K562 (cell line): ENCODE measurements around the gene RARRES2. TPM values are rescaled to one million over a fixed set of nuclear protein-coding genes. Genes with fewer than 3 reads are reported as not detected.

ENCODE experiments used
- CHD4 ChIP-seq: fragments of 200-600 bp; sonication (generic); IDR thresholded peaks from 3 replicates; pipeline ENCODE4 v1.6.1; 2012; ENCODE audit warnings: low read depth, mild to moderate bottlenecking, mixed read lengths, low read length, inconsistent platforms; ENCODE audit not compliant: insufficient read depth, insufficient replicate concordance, poor library complexity, severe bottlenecking
- KAT2B ChIP-seq: IDR thresholded peaks from one replicate; pipeline ENCODE4 v1.6.1; 2012; ENCODE audit warnings: low read depth, mild to moderate bottlenecking, control low read depth, inconsistent platforms, low read length, moderate library complexity
- KDM4B ChIP-seq, 2 experiments: fragments of 450-650 bp in 1 of 2; sonication (generic) in 1 of 2; IDR thresholded peaks; 2 replicates each; pipeline ENCODE4 v1.6.1; 2016 to 2017; ENCODE audit warnings: borderline replicate concordance in 2 of 2, antibody characterized with exemption in 1 of 2, low read depth in 1 of 2, mild to moderate bottlenecking in 1 of 2
- PCBP2 ChIP-seq: fragments of 200-400 bp; formaldehyde crosslinking; IDR thresholded peaks from 2 replicates; pipeline ENCODE4 v1.6.1; 2018; ENCODE audit warnings: low read length, low read depth, mild to moderate bottlenecking, moderate library complexity; ENCODE audit not compliant: poor library complexity, severe bottlenecking
- PURB ChIP-seq: sonication (generic); formaldehyde crosslinking; IDR thresholded peaks from 2 replicates; pipeline ENCODE4 v1.9.0; 2021; ENCODE audit warnings: low read depth, mild to moderate bottlenecking, missing genetic modification reagents
- THRA ChIP-seq: fragments of 450-650 bp; IDR thresholded peaks from 2 replicates; pipeline ENCODE4 v1.6.1; 2017; ENCODE audit warnings: mild to moderate bottlenecking, moderate library complexity
- ZNF217 ChIP-seq: sonication (generic); formaldehyde crosslinking; IDR thresholded peaks from 2 replicates; pipeline ENCODE4 v1.8.0; 2022; ENCODE audit warnings: mild to moderate bottlenecking, missing genetic modification reagents
- ZNF224 ChIP-seq: sonication (generic); formaldehyde crosslinking; IDR thresholded peaks from 2 replicates; pipeline ENCODE4 v1.8.0; 2022; ENCODE audit warnings: mild to moderate bottlenecking, missing genetic modification reagents
- polyA plus RNA-seq, 8 experiments: library from polyadenylated mRNA; depleted of rRNA in 4 of 8; stranded (reverse) in 5 of 8; unstranded in 3 of 8; fragments of >200 nt; fragmentation: Nextera tagmentation in 2 of 8; fragmentation: Illumina TruSeq in 1 of 8; extraction: Ambion mirVana in 2 of 8; extraction: Trizol in 1 of 8; gene quantifications; 2 replicates each; pipeline versions ENCODE4 v1.2.1 to v1.2.3, GENCODE V29; 2011 to 2014; ENCODE audit warnings: inconsistent platforms in 1 of 8, missing spikeins in 1 of 8
- total RNA-seq, 7 experiments: library from RNA; depleted of rRNA in 6 of 7; stranded (reverse); fragments of >200 nt in 6 of 7; fragmentation: Illumina TruSeq in 2 of 7; extraction: Trizol in 2 of 7; gene quantifications; 2 replicates each; pipeline versions ENCODE4 v1.2.1 to v1.2.3, GENCODE V29; 2011 to 2021; ENCODE audit warnings: low replicate concordance in 1 of 7
- TF ChIP-seq, protein P1 (sequence below): fragments of 450-650 bp; IDR thresholded peaks from 2 replicates; pipeline ENCODE4 v1.6.1; 2016; ENCODE audit warnings: borderline replicate concordance
- TF ChIP-seq, protein P2 (sequence below): fragments of 450-650 bp; IDR thresholded peaks from 2 replicates; pipeline ENCODE4 v1.6.1; 2016; ENCODE audit warnings: missing biosample characterization, missing genetic modification characterization

RARRES2 gene
- total and polyA plus RNA-seq, 9 of the 15 experiments (the other 6 are each of a cell fraction or from before 2014, with no cell fraction given): 0.11 to 1.7 (median 0.23) TPM; not detected in 6

- TF ChIP-seq, protein P1, sequence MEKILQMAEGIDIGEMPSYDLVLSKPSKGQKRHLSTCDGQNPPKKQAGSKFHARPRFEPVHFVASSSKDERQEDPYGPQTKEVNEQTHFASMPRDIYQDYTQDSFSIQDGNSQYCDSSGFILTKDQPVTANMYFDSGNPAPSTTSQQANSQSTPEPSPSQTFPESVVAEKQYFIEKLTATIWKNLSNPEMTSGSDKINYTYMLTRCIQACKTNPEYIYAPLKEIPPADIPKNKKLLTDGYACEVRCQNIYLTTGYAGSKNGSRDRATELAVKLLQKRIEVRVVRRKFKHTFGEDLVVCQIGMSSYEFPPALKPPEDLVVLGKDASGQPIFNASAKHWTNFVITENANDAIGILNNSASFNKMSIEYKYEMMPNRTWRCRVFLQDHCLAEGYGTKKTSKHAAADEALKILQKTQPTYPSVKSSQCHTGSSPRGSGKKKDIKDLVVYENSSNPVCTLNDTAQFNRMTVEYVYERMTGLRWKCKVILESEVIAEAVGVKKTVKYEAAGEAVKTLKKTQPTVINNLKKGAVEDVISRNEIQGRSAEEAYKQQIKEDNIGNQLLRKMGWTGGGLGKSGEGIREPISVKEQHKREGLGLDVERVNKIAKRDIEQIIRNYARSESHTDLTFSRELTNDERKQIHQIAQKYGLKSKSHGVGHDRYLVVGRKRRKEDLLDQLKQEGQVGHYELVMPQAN: no peak
- TF ChIP-seq THRA (no peak), PURB (CRISPR knock-in tag) (no peak), KAT2B (no peak), ZNF224 (CRISPR knock-in tag) (no peak), ZNF217 (CRISPR knock-in tag) (no peak), KDM4B (IDR thresholded peaks at IDR 0.05; ENCODE audit: borderline replicate concordance in 2 of 2, low read depth in 1 of 2) (no peak), CHD4 (no peak), PCBP2 (peak; percentile 68)
- TF ChIP-seq, protein P2, sequence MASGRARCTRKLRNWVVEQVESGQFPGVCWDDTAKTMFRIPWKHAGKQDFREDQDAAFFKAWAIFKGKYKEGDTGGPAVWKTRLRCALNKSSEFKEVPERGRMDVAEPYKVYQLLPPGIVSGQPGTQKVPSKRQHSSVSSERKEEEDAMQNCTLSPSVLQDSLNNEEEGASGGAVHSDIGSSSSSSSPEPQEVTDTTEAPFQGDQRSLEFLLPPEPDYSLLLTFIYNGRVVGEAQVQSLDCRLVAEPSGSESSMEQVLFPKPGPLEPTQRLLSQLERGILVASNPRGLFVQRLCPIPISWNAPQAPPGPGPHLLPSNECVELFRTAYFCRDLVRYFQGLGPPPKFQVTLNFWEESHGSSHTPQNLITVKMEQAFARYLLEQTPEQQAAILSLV (tag): no peak
Observed at GRCh38 chr7:150346922-150347321, 5.5 kb upstream of the RARRES2 start (continued).
